Subcutaneous abdominal adipose tissue (tissue), 5 donors: Measurements from ENCODE around the gene ARRDC1.
"Not testable (repeated sequence)": the region's sequence is repeated elsewhere in the genome, so short reads cannot be mapped to it uniquely, and the experiment has no call there.

Experiments
- H3K27ac ChIP-seq: one replicate; pipeline ENCODE4 v1.7.0; 2013; ENCODE audit warnings: low read depth, mild to moderate bottlenecking, inconsistent platforms, low read length, moderate library complexity
- H3K27me3 ChIP-seq, 5 donors: one replicate each; pipeline ENCODE4 v1.7.0; 2013; ENCODE audit warnings: low read length in 5 of 5, inconsistent platforms in 1 of 5; ENCODE audit not compliant: control insufficient read depth in 5 of 5, insufficient read depth in 4 of 5
- H3K36me3 ChIP-seq, 5 donors: one replicate each; pipeline ENCODE4 v1.7.0; 2013; ENCODE audit warnings: low read length in 5 of 5; ENCODE audit not compliant: control insufficient read depth in 5 of 5, insufficient read depth in 5 of 5
- H3K4me1 ChIP-seq, 5 donors: one replicate each; pipeline ENCODE4 v1.7.0; 2013; ENCODE audit warnings: low read length in 5 of 5, mild to moderate bottlenecking in 3 of 5, moderate library complexity in 1 of 5; ENCODE audit not compliant: control insufficient read depth in 5 of 5, insufficient read depth in 5 of 5
- H3K4me3 ChIP-seq, 5 donors: one replicate each; pipeline ENCODE4 v1.7.0; 2013; ENCODE audit warnings: low read length in 5 of 5, low read depth in 1 of 5
- H3K9ac ChIP-seq, 5 donors: one replicate each; pipeline ENCODE4 v1.7.0; 2013; ENCODE audit warnings: low read length in 5 of 5, mild to moderate bottlenecking in 4 of 5, moderate library complexity in 3 of 5
- H3K9me3 ChIP-seq, 5 donors: one replicate each; pipeline ENCODE4 v1.7.0; 2013; ENCODE audit warnings: low read length in 5 of 5; ENCODE audit not compliant: control insufficient read depth in 5 of 5
- donor health status: healthy.
- donor health status: healthy.
- donor health status: healthy.
- donor health status: healthy.
- donor health status: healthy.

ARRDC1 gene

DNA sequence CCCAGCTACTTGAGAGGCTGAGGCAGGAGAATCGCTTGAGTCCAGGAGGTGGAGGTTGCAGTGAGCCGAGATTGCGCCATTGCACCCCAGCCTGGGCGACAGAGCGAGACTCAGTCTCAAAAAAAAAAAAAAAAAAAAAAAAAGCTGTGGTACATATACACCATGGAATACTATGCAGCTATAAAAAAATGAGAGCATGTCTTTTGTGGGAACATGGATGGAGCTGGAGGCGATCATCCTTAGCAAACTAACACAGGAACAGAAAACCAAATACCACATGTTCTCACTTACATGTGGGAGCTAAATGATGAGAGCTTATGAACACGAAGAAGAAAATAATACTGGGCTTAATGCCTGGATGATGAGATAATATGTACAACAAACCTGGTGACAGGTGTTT, 8.9 kb upstream of the ARRDC1 start:
- H3K36me3 ChIP-seq, H3K4me3 ChIP-seq, H3K9me3 ChIP-seq, H3K4me1 ChIP-seq, H3K9ac ChIP-seq, H3K27me3 ChIP-seq, H3K27ac ChIP-seq: not testable (repeated sequence)

DNA sequence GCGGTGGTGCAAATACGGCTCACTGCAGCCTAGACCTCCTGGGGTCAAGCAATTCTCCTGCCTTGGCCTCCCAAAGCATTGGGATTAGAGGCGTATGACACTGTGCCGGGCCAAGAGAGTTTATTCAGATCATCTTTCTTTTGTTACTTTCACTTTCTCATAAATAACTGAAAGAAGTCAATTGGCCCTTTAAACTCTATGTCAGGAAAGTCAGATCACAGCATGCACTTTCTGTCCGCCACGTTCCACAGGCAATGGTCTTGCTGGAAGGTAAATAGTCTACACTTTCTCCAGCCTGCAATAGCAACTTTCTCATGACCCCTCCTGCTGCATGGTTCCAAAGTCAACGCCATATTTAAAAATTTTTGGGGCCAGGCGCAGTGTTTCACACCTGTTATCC, 6.5 kb upstream of the ARRDC1 start:
- no peaks in the 10 kb centered on the region for H3K36me3 ChIP-seq
- H3K27ac ChIP-seq: no peak overlapping the region
- H3K4me1 ChIP-seq: peaks cover 0 to 11% (median under 1%) of the 10 kb centered on the region in 5 donors
- H3K27me3 ChIP-seq: no peaks in the 10 kb centered on the region
- no peaks in the 10 kb centered on the region for H3K9me3 ChIP-seq
- H3K4me3 ChIP-seq: no peak overlapping the region
- H3K9ac ChIP-seq: no peak overlapping the region

DNA sequence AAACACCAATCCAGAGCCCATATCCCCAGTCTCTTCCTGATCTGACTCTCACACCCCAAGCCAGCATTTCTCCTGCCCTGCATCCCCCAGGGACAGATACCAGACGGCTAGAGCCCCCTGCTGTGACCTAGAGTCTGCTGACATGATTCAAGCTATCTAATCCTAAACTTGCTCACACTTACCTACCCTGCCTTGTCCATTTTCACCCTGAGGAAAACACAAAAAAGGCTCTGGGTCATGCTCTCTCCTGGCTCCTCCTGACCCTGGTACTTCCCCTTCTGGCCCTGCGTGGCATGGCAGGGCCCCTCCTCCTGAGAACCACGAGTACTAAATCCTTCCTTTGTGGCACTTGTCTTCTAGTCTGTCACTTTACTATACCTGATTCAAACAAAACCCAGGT, 2.8 kb upstream of the ARRDC1 start:
- Histone ChIP-seq H3K9me3 (no peaks in the 10 kb centered on the region), H3K27ac (no peak overlapping the region), H3K4me3 (no peak overlapping the region), H3K27me3 (no peaks in the 10 kb centered on the region), H3K4me1 (peaks cover 2 to 38% (median 24%) of the 10 kb centered on the region in 5 donors), H3K36me3 (no peaks in the 10 kb centered on the region), H3K9ac (no peak overlapping the region)

DNA sequence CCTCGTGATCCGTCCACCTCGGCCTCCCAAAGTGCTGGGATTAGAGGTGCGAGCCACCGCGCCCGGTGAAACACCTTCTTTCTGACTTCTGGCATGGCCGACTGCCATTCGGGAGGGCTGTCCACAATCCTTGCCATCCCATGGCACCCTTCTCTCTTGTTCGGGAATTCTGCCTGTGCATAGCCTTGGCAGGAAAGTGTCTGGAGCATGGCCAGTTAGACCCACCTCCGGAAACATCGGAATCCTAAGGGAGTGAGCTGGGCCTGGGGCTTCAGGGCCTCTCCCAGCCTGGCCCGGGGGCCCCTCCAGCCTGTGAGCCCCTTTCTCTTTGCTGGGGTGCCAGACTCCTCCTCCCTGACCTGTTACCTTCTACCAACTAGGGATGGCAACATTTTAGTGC, 1.6 kb upstream of the ARRDC1 start:
- Histone ChIP-seq H3K4me3 (no peak overlapping the region), H3K4me1 (peaks cover 2 to 49% (median 30%) of the 10 kb centered on the region in 5 donors), H3K27ac (no peak overlapping the region), H3K9me3 (no peaks in the 10 kb centered on the region), H3K36me3 (no peaks in the 10 kb centered on the region), H3K9ac (no peak overlapping the region), H3K27me3 (no peaks in the 10 kb centered on the region)

DNA sequence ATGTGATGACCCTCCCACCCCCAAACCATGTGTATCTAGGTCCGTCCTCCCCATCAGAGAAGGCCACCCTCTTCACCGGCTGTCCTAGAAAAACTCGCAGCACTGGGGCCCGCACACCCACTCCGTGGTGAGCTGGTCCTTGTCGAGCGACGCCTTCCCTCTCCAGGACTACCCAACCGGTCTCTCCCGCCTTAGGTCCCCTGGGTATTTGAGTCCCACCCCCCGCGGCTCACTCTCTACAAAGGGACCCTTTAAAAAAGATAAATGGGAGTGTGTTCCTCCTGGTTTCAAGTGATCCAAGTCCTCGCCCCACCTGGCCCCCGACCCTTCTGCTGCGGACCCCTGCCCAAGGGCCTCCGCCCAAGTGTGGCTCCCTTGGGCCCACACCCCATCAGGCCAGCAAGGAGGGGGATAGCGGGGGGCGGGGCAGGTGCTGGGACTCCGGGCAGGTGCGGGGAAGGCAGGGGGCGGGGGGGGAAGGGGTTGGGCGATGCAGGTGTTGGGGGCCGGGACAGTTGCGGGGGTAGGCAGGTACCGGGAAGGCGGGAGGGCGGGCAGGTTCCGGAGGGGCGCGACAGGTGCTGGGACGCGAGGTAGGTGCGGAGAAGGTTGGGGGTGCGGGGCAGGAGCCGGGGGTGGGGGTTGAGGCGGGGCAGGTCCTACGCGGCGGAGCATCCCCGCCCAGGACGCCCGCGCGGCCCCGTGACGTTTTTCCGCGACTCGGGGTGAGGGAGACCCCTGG, 970 bp upstream of the ARRDC1 start:
- H3K4me3 ChIP-seq: peak overlapping the region in 2 of 5 donors; percentile 42 to 57
- H3K27ac ChIP-seq: no peak overlapping the region
- H3K27me3 ChIP-seq: no peaks in the 10 kb centered on the region
- no peak overlapping the region for H3K9ac ChIP-seq
- no peaks in the 10 kb centered on the region for H3K36me3 ChIP-seq
- H3K9me3 ChIP-seq: no peaks in the 10 kb centered on the region
- H3K4me1 ChIP-seq: peaks cover 2 to 49% (median 30%) of the 10 kb centered on the region in 5 donors

DNA sequence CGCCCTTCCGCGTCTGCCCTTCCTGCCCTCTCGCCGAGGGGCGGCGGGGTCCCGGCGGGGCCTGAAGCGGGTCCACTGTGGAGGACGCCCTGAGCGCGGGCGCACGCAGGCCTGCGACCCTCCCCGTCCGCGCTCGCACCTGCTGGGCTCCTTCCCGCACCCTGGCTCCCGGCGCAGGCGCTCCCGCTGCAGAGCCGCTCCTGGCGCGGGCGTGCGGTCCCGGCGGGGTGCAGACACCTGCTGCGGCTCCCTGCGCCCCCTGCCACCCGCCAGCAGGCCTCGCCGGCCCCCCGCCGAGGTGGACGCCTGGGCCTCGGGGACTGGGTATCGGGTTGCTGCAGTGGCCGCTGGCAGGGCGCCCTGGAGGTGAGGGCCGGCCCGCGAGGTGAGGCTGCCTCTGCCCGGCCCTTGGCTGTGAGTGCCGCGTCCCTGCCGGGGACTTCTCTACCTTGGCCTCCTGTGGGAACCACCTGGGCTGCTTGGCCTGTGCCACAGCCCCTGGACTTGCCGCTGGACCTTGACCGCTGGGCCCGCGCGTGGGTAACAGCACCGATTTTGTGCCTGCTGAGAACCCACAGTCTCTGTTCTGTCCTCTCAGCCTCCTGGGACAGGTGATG, 627 bp downstream of the ARRDC1 start:
- Histone ChIP-seq H3K9ac (peak overlapping the region in 4 of 5 donors; percentile 76 to 88 (median 80)), H3K27me3 (no peaks in the 10 kb centered on the region)

DNA sequence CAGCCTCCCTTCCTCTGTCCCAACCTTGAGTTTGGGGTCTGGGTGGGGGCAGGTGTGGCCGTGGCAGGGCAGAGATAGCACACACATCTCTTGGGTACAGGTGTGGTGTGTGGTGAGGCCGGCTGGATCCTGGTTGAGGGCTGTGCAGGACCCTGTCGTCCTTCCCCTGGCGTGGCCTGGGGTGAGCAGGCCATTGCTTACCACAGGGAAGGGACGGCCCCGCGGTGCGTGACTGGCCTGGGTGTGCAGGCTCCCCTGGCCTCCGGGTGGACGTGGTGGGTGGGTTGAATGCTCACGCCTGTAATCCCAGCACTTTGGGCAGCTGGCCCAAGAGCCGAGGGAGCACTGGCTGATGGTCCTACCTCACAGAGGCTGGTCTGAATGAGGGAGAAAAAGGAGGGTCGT, 1.2 kb downstream of the ARRDC1 start:
- Histone ChIP-seq H3K9me3 (no peaks in the 10 kb centered on the region), H3K9ac (peak overlapping the region in 4 of 5 donors; percentile 76 to 88 (median 80)), H3K4me1 (peaks cover 2 to 55% (median 35%) of the 10 kb centered on the region in 5 donors), H3K27ac (no peak overlapping the region), H3K27me3 (no peaks in the 10 kb centered on the region), H3K4me3 (peak overlapping the region in 4 of 5 donors; percentile 63 to 83 (median 76)), H3K36me3 (no peaks in the 10 kb centered on the region)

More for the DNA sequence above, 627 bp downstream of the ARRDC1 start:
- Histone ChIP-seq H3K36me3 (no peaks in the 10 kb centered on the region), H3K27ac (no peak overlapping the region), H3K4me3 (peak overlapping the region in 4 of 5 donors; percentile 63 to 83 (median 76)), H3K4me1 (peaks cover 2 to 49% (median 30%) of the 10 kb centered on the region in 5 donors), H3K9me3 (no peaks in the 10 kb centered on the region)

DNA sequence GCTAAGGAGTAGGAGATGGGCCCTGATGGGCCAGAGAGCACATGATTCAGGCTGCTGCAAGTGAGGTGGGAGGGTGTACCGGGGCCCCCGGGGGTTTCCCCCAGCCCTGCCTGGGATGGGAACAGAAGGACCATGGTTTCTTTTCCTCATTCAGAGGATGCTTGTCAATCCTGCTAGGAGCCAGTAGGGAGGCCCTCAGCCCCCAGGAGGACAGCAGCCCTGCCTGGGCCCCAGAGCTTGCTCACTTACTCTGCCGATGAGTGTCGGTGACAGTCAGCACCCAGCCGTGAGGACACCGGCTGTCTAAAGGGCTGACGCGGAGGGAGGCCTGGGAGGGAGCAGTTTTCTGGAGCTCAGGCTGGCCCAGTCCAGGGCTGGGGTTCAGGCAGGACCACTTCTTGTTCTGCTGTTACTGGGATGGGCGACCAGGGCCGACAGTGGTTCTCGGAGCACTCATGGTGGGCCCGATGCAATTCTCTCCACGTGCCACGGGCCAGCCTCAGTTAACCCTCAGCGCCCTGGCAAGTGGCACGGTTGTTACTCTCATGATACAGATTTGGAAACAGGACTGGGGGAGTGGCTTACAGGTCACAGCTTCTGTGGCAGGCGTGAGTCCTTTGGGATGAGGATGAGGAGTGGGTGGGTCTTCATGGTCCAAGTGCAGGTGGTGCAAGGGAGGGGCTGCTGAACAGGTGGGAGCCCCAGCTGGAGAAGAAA, 1.8 kb downstream of the ARRDC1 start:
- Histone ChIP-seq H3K27ac (no peak overlapping the region), H3K4me1 (peaks cover 3 to 61% (median 40%) of the 10 kb centered on the region in 5 donors), H3K36me3 (no peaks in the 10 kb centered on the region), H3K27me3 (no peaks in the 10 kb centered on the region), H3K9ac (peak overlapping the region in 4 of 5 donors; percentile 22 to 80 (median 68)), H3K4me3 (peak overlapping the region in 3 of 5 donors; percentile 40 to 83 (median 75)), H3K9me3 (no peaks in the 10 kb centered on the region)

DNA sequence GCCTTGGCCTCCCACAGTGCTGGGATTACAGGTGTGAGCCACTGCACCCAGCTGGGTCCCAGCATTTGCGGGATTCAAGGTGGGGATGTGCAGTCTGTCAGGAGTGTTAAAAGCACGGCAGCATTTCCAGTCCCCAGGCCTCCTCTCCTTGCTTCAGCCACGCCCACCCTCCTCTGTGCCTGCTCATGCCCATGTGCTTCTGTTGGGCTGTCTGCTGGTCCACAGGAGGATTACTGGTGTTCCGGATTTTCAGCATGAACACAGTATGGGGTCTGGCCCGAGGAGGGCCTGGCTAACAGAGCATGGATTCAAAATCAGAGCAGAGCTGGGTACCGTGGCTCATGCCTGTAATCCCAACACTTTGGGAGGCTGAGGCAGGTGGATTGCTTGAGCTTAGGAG, 5.5 kb downstream of the ARRDC1 start:
- Histone ChIP-seq H3K9me3 (no peaks in the 10 kb centered on the region), H3K4me3 (no peak overlapping the region), H3K9ac (no peak overlapping the region), H3K36me3 (peaks cover 0 to 28% (median 25%) of the 10 kb centered on the region in 5 donors), H3K4me1 (peaks cover 4 to 54% (median 46%) of the 10 kb centered on the region in 5 donors), H3K27ac (no peak overlapping the region), H3K27me3 (no peaks in the 10 kb centered on the region)
